Prostate gland (tissue), 2 donors: ENCODE results near the gene ELOVL5.

Experiments used
- POLR2A ChIP-seq: fragments of 450-650 bp; IDR thresholded peaks from one replicate; pipeline ENCODE4 v1.6.1; 2016; ENCODE audit warnings: antibody characterized with exemption, mild to moderate bottlenecking
- POLR2AphosphoS5 ChIP-seq: sonication (generic); formaldehyde crosslinking; IDR thresholded peaks from one replicate; pipeline ENCODE4 v1.6.1; 2017; ENCODE audit warnings: antibody characterized with exemption
- TF ChIP-seq, protein P1 (sequence below), 4 experiments: fragments of 200-600 bp in 2 of 4; fragments of 450-650 bp in 2 of 4; sonication (generic) in 2 of 4; IDR thresholded peaks; 1 replicate in 3 of 4; 2 replicates in 1 of 4; pipeline ENCODE4 v1.5.1; 2016 to 2019; ENCODE audit warnings: antibody characterized with exemption in 4 of 4, mild to moderate bottlenecking in 2 of 4, moderate library complexity in 2 of 4

DNA sequence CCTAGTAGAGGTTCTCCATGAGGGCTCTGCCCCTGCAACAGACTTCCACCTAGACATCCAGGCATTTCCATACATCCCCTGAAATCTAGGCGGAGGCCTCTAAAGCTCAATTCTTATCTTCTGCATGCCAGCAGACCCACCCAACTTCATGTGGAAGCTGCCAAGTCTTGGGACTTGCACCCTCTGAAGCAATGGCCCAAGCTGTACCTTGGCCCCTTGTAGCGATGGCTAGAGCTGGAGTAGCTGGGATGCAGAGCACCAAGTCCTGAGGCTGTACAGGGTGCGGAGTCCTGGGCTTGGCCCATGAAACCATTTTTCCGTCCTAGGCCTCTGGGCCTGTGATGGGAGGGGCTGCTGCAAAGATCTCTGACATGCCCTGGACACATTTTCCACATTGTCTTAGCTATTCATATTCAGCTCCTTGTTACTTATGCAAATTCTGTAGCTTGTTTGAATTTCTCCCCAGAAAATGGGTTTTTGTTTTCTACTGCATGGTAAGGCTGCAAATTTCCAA, 17.4 kb upstream of the ELOVL5 start:
- TF ChIP-seq, protein P1, sequence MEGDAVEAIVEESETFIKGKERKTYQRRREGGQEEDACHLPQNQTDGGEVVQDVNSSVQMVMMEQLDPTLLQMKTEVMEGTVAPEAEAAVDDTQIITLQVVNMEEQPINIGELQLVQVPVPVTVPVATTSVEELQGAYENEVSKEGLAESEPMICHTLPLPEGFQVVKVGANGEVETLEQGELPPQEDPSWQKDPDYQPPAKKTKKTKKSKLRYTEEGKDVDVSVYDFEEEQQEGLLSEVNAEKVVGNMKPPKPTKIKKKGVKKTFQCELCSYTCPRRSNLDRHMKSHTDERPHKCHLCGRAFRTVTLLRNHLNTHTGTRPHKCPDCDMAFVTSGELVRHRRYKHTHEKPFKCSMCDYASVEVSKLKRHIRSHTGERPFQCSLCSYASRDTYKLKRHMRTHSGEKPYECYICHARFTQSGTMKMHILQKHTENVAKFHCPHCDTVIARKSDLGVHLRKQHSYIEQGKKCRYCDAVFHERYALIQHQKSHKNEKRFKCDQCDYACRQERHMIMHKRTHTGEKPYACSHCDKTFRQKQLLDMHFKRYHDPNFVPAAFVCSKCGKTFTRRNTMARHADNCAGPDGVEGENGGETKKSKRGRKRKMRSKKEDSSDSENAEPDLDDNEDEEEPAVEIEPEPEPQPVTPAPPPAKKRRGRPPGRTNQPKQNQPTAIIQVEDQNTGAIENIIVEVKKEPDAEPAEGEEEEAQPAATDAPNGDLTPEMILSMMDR (IDR thresholded peaks at IDR 0.05) = no peak
- TF ChIP-seq POLR2A = no peak
- no peak for TF ChIP-seq POLR2AphosphoS5
